Progenitor cell of endocrine pancreas (in vitro differentiated cells): ENCODE data around the gene KCNK5. TPM values are rescaled to one million over a fixed set of nuclear protein-coding genes. Genes with fewer than 3 reads are reported as not detected.

Experiments used
- DNase-seq: peaks from one replicate; pipeline ENCODE4 v3.0.0; 2021; ENCODE audit warnings: low spot score; ENCODE audit not compliant: unreplicated experiment
- H3K27ac Mint-ChIP-seq: 2 replicates; pipeline ENCODE4 v1.8.0; 2021; ENCODE audit warnings: mild to moderate bottlenecking, moderate library complexity, mixed read lengths
- H3K27me3 Mint-ChIP-seq: 2 replicates; pipeline ENCODE4 v1.8.0; 2021; ENCODE audit warnings: mixed read lengths
- H3K36me3 Mint-ChIP-seq: 2 replicates; pipeline ENCODE4 v1.8.0; 2022; ENCODE audit warnings: mixed read lengths; ENCODE audit not compliant: insufficient read depth
- H3K4me1 Mint-ChIP-seq: 2 replicates; pipeline ENCODE4 v1.8.0; 2021; ENCODE audit warnings: low read depth, mixed read lengths
- H3K4me3 Mint-ChIP-seq: 2 replicates; pipeline ENCODE4 v1.8.0; 2021; ENCODE audit warnings: low read depth, mild to moderate bottlenecking, moderate library complexity, mixed read lengths
- H3K9me3 Mint-ChIP-seq: 2 replicates; pipeline ENCODE4 v1.8.0; 2021; ENCODE audit warnings: low read depth, mixed read lengths
- total RNA-seq: library from RNA; stranded (reverse); gene quantifications from 2 replicates; pipeline ENCODE4 v1.2.1, GENCODE V29; 2021
- TF ChIP-seq, protein P1 (sequence below): fragments of 200-600 bp; sonication (generic); IDR thresholded peaks from one replicate; pipeline ENCODE4 v1.5.0; 2021; ENCODE audit warnings: antibody characterized with exemption, mild to moderate bottlenecking; ENCODE audit not compliant: unreplicated experiment

KCNK5 gene
- total RNA-seq, 1 donor from 2014 or later = 2.0 TPM

- H3K27me3 Mint-ChIP-seq = peaks cover 8% of the 10 kb centered on the region
- no peak overlapping the region for H3K27ac Mint-ChIP-seq
- TF ChIP-seq, protein P1, sequence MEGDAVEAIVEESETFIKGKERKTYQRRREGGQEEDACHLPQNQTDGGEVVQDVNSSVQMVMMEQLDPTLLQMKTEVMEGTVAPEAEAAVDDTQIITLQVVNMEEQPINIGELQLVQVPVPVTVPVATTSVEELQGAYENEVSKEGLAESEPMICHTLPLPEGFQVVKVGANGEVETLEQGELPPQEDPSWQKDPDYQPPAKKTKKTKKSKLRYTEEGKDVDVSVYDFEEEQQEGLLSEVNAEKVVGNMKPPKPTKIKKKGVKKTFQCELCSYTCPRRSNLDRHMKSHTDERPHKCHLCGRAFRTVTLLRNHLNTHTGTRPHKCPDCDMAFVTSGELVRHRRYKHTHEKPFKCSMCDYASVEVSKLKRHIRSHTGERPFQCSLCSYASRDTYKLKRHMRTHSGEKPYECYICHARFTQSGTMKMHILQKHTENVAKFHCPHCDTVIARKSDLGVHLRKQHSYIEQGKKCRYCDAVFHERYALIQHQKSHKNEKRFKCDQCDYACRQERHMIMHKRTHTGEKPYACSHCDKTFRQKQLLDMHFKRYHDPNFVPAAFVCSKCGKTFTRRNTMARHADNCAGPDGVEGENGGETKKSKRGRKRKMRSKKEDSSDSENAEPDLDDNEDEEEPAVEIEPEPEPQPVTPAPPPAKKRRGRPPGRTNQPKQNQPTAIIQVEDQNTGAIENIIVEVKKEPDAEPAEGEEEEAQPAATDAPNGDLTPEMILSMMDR = no peak
- no peaks in the 10 kb centered on the region for H3K4me1 Mint-ChIP-seq
- H3K36me3 Mint-ChIP-seq = no peaks in the 10 kb centered on the region
- DNase-seq = no peak
- H3K4me3 Mint-ChIP-seq = no peak overlapping the region
- H3K9me3 Mint-ChIP-seq = no peaks in the 10 kb centered on the region
Measured at GRCh38 chr6:39243809-39244208, 14.5 kb upstream of the KCNK5 start.

GRCh38 chr6:39240155-39240757, 11.0 kb upstream of the KCNK5 start:
- no peak for DNase-seq
- TF ChIP-seq, protein P1 = no peak

GRCh38 chr6:39239527-39240154, 10.4 kb upstream of the KCNK5 start:
- Mint-ChIP-seq H3K27ac (no peak overlapping the region), H3K9me3 (no peaks in the 10 kb centered on the region), H3K4me3 (no peak overlapping the region), H3K27me3 (peaks cover 5% of the 10 kb centered on the region), H3K36me3 (no peaks in the 10 kb centered on the region), H3K4me1 (no peaks in the 10 kb centered on the region)
- no peak for DNase-seq
- TF ChIP-seq, protein P1 = no peak

More at GRCh38 chr6:39240155-39240757, 11.0 kb upstream of the KCNK5 start:
- Mint-ChIP-seq H3K27me3 (peaks cover 5% of the 10 kb centered on the region), H3K27ac (no peak overlapping the region), H3K4me1 (no peaks in the 10 kb centered on the region), H3K9me3 (no peaks in the 10 kb centered on the region), H3K36me3 (no peaks in the 10 kb centered on the region), H3K4me3 (no peak overlapping the region)

DNA sequence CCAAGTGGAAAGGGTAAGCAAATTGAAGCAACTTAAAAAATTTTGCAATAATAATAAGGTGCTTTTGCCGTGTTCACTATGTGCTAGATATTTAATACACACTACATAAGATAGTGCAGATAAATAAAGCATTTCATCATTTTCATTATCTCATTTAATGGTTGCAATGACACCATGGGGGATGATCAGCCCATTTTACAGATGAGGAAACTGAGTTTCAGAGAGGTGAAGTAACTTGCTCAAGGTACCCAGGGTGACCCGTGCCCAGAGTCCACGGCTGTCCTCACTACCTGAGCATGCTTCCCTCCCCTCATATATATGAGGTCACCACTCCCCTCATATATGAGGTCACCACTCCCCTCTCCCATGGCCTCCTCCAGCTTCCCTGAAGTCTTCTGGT, 7.5 kb upstream of the KCNK5 start:
- H3K27ac Mint-ChIP-seq = no peak overlapping the region
- no peaks in the 10 kb centered on the region for H3K9me3 Mint-ChIP-seq
- no peaks in the 10 kb centered on the region for H3K36me3 Mint-ChIP-seq
- TF ChIP-seq, protein P1 = no peak
- no peak overlapping the region for H3K4me3 Mint-ChIP-seq
- DNase-seq = no peak
- peaks cover 2% of the 10 kb centered on the region for H3K27me3 Mint-ChIP-seq
- H3K4me1 Mint-ChIP-seq = peaks cover 1% of the 10 kb centered on the region

DNA sequence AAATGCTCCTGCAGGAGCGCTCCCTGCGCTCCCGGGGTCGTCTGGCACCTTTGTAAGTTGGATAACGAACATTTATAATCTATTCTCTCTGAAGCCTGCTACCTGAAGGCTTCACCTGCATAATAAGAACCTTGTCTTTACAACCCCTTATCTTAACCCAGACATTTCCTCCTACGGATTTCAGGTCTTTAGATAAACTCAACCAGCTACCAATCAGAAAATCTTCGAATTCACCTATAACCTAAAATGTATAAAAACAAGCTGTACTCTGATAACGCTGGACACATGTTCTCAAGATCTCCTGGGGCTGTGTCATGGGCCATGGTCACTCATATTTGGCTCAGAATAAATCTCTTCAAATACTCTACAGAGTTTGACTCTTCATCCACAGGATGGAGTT, 4.1 kb upstream of the KCNK5 start:
- H3K9me3 Mint-ChIP-seq = no peaks in the 10 kb centered on the region
- H3K36me3 Mint-ChIP-seq = no peaks in the 10 kb centered on the region
- peaks cover 5% of the 10 kb centered on the region for H3K4me1 Mint-ChIP-seq
- peaks cover 24% of the 10 kb centered on the region for H3K27me3 Mint-ChIP-seq
- H3K4me3 Mint-ChIP-seq = no peak overlapping the region
- H3K27ac Mint-ChIP-seq = no peak overlapping the region
- no peak for DNase-seq
- TF ChIP-seq, protein P1 = no peak
